HEK293 (cell line): Measurements from ENCODE around the gene BCL2L13.

Experiments
- CTCF ChIP-seq: fragments of 450-650 bp; formaldehyde crosslinking; IDR thresholded peaks from 2 replicates; pipeline ENCODE4 v1.5.1; 2016; ENCODE audit warnings: missing biosample characterization, missing genetic modification characterization
- ZEB2 ChIP-seq: fragments of 450-650 bp; formaldehyde crosslinking; IDR thresholded peaks from 2 replicates; pipeline ENCODE4 v1.5.1; 2016; ENCODE audit warnings: missing biosample characterization, missing genetic modification characterization
- ZNF248 ChIP-seq: fragments of 450-650 bp; formaldehyde crosslinking; IDR thresholded peaks from 2 replicates; pipeline ENCODE4 v1.5.1; 2017; ENCODE audit warnings: missing biosample characterization, missing genetic modification characterization
- ZNF274 ChIP-seq, 2 experiments: fragments of 200-500 bp in 1 of 2; fragments of 450-650 bp in 1 of 2; sonication (Bioruptor generic) in 1 of 2; formaldehyde crosslinking in 1 of 2; IDR thresholded peaks; 2 replicates each; pipeline versions ENCODE4 v1.5.1 to v1.6.1; 2014 to 2016; ENCODE audit warnings: borderline replicate concordance in 1 of 2, inconsistent platforms in 1 of 2, low read length in 1 of 2, missing biosample characterization in 1 of 2, missing genetic modification characterization in 1 of 2
- ZNF398 ChIP-seq: fragments of 450-650 bp; formaldehyde crosslinking; IDR thresholded peaks from 2 replicates; pipeline ENCODE4 v1.5.1; 2017; ENCODE audit warnings: missing biosample characterization, missing genetic modification characterization
- ZNF513 ChIP-seq: fragments of 450-650 bp; IDR thresholded peaks from 2 replicates; pipeline ENCODE4 v1.5.1; 2018; ENCODE audit warnings: missing biosample characterization, missing genetic modification characterization
- ZNF707 ChIP-seq: fragments of 450-650 bp; formaldehyde crosslinking; IDR thresholded peaks from 2 replicates; pipeline ENCODE4 v1.5.1; 2016; ENCODE audit warnings: missing biosample characterization, missing genetic modification characterization
- TF ChIP-seq, protein P1 (sequence below): fragments of 450-650 bp; formaldehyde crosslinking; IDR thresholded peaks from 2 replicates; pipeline ENCODE4 v1.5.1; 2016; ENCODE audit warnings: missing biosample characterization, missing genetic modification characterization
- TF ChIP-seq, protein P2 (sequence below): IDR thresholded peaks from 2 replicates; pipeline ENCODE4 v1.6.1; 2011; ENCODE audit warnings: mild to moderate bottlenecking, low read depth, low read length, borderline replicate concordance

- TF ChIP-seq ZNF398 = no peak
- TF ChIP-seq CTCF = no peak
- TF ChIP-seq ZNF248 (tag by site-specific recombination) = no peak
- TF ChIP-seq, protein P1, sequence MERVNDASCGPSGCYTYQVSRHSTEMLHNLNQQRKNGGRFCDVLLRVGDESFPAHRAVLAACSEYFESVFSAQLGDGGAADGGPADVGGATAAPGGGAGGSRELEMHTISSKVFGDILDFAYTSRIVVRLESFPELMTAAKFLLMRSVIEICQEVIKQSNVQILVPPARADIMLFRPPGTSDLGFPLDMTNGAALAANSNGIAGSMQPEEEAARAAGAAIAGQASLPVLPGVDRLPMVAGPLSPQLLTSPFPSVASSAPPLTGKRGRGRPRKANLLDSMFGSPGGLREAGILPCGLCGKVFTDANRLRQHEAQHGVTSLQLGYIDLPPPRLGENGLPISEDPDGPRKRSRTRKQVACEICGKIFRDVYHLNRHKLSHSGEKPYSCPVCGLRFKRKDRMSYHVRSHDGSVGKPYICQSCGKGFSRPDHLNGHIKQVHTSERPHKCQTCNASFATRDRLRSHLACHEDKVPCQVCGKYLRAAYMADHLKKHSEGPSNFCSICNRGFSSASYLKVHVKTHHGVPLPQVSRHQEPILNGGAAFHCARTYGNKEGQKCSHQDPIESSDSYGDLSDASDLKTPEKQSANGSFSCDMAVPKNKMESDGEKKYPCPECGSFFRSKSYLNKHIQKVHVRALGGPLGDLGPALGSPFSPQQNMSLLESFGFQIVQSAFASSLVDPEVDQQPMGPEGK (tag by site-specific recombination) = no peak
- no peak for TF ChIP-seq ZEB2 (tag by site-specific recombination)
- TF ChIP-seq, protein P2, sequence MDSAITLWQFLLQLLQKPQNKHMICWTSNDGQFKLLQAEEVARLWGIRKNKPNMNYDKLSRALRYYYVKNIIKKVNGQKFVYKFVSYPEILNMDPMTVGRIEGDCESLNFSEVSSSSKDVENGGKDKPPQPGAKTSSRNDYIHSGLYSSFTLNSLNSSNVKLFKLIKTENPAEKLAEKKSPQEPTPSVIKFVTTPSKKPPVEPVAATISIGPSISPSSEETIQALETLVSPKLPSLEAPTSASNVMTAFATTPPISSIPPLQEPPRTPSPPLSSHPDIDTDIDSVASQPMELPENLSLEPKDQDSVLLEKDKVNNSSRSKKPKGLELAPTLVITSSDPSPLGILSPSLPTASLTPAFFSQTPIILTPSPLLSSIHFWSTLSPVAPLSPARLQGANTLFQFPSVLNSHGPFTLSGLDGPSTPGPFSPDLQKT = no peak
- no peak for TF ChIP-seq ZNF513
- TF ChIP-seq ZNF707 (tag by site-specific recombination) = no peak
- no peak for TF ChIP-seq ZNF274 (IDR thresholded peaks at IDR 0.05; ENCODE audit: low read length)
- TF ChIP-seq ZNF274 (tag by site-specific recombination; IDR thresholded peaks at IDR 0.05; ENCODE audit: borderline replicate concordance) = no peak
These were observed 61.3 kb downstream of the BCL2L13 start for GRCh38 chr22:17699696-17700340.
